Fibroblast of lung (primary cell): ENCODE measurements around the gene BABAM2. TPM values are rescaled to one million over a fixed set of nuclear protein-coding genes. Genes with fewer than 3 reads are reported as not detected.
"Not testable (repeated sequence)": the region's sequence is repeated elsewhere in the genome, so short reads cannot be mapped to it uniquely, and the experiment has no call there.

Source experiments
- DNase-seq, 2 donors: peaks; one replicate each; pipeline versions ENCODE4 v3.0.0 to v3.0.0-alpha.2; 2010; ENCODE audit warnings: low read depth in 2 of 2
- H2AFZ ChIP-seq: 2 replicates; pipeline ENCODE4 v1.5.1; 2012; ENCODE audit warnings: low read length, control low read depth, inconsistent platforms
- H3K27ac ChIP-seq: 2 replicates; pipeline ENCODE4 v1.5.1; 2011; ENCODE audit warnings: low read length, control low read depth; ENCODE audit not compliant: insufficient read depth
- H3K27me3 ChIP-seq: 2 replicates; pipeline ENCODE4 v1.5.1; 2011; ENCODE audit warnings: mild to moderate bottlenecking, low read length; ENCODE audit not compliant: control insufficient read depth, insufficient read depth
- H3K36me3 ChIP-seq: 2 replicates; pipeline ENCODE4 v1.5.1; 2011; ENCODE audit warnings: low read length; ENCODE audit not compliant: control insufficient read depth, insufficient read depth
- H3K4me1 ChIP-seq: 2 replicates; pipeline ENCODE4 v1.5.1; 2011; ENCODE audit warnings: low read length; ENCODE audit not compliant: control insufficient read depth, insufficient read depth; ENCODE audit errors: extremely low read depth
- H3K4me2 ChIP-seq: 2 replicates; pipeline ENCODE4 v1.5.1; 2011; ENCODE audit warnings: low read length, control low read depth; ENCODE audit not compliant: insufficient read depth; ENCODE audit errors: extremely low read depth
- H3K4me3 ChIP-seq, 4 experiments: fragments of 200-600 bp in 1 of 4; sonication (generic) in 1 of 4; replicated peaks in 1 of 4; 2 replicates each; pipeline ENCODE4 v1.5.1; 2011 to 2016; ENCODE audit warnings: low read length in 4 of 4, low read depth in 3 of 4, mild to moderate bottlenecking in 3 of 4, control low read depth in 2 of 4, inconsistent platforms in 1 of 4, mixed read lengths in 1 of 4; ENCODE audit not compliant: insufficient read depth in 1 of 4; ENCODE audit errors: control extremely low read depth in 1 of 4
- H3K79me2 ChIP-seq: 2 replicates; pipeline ENCODE4 v1.5.1; 2012; ENCODE audit warnings: mild to moderate bottlenecking, low read length, inconsistent platforms; ENCODE audit not compliant: control insufficient read depth, insufficient read depth
- H3K9ac ChIP-seq: 2 replicates; pipeline ENCODE4 v1.5.1; 2011; ENCODE audit warnings: mild to moderate bottlenecking, low read length, control low read depth; ENCODE audit not compliant: insufficient read depth
- H3K9me3 ChIP-seq: 2 replicates; pipeline ENCODE4 v1.5.1; 2012; ENCODE audit warnings: low read depth, low read length; ENCODE audit not compliant: control insufficient read depth, insufficient read depth
- H4K20me1 ChIP-seq: 2 replicates; pipeline ENCODE4 v1.5.1; 2011; ENCODE audit warnings: low read length; ENCODE audit not compliant: control insufficient read depth, insufficient read depth; ENCODE audit errors: extremely low read depth
- EZH2 ChIP-seq: IDR thresholded peaks from 2 replicates; pipeline ENCODE4 v1.5.1; 2012; ENCODE audit warnings: low read length, control low read depth, mild to moderate bottlenecking; ENCODE audit errors: missing control alignments
- polyA plus RNA-seq, 2 donors: library from polyadenylated mRNA; depleted of rRNA in 1 of 2; stranded (reverse) in 1 of 2; unstranded in 1 of 2; fragments of >200 nt; gene quantifications; 2 replicates each; pipeline ENCODE4 v1.2.1, GENCODE V29; 2011 to 2012; ENCODE audit warnings: missing spikeins in 1 of 2
- total RNA-seq: library from RNA; depleted of rRNA; stranded (reverse); fragments of >200 nt; gene quantifications from 2 replicates; pipeline ENCODE4 v1.2.1, GENCODE V29; 2014
- TF ChIP-seq, protein P1 (sequence below), 2 donors: IDR thresholded peaks in 1 of 2; conservative IDR thresholded peaks in 1 of 2; 1 replicate in 1 of 2; 2 replicates in 1 of 2; pipeline ENCODE4 v1.5.1; 2011 to 2012; ENCODE audit warnings: low read length in 2 of 2, control low read depth in 1 of 2, inconsistent platforms in 1 of 2, low read depth in 1 of 2, mild to moderate bottlenecking in 1 of 2

The BABAM2 gene
- total and polyA plus RNA-seq, 2 donors (not counting 1 experiment from before 2014, with no cell fraction given): 25.6 to 33.4 TPM

GRCh38 chr2:27967076-27967475 lies 76.5 kb downstream of the BABAM2 start:
- Histone ChIP-seq H2AFZ (no peak overlapping the region), H4K20me1 (no peaks in the 10 kb centered on the region), H3K79me2 (peaks cover 1% of the 10 kb centered on the region), H3K4me3 (no peak overlapping the region), H3K4me2 (no peak overlapping the region), H3K9ac (no peak overlapping the region), H3K27ac (no peak overlapping the region), H3K27me3 (no peaks in the 10 kb centered on the region), H3K9me3 (no peaks in the 10 kb centered on the region), H3K4me1 (peaks cover 5% of the 10 kb centered on the region), H3K36me3 (no peaks in the 10 kb centered on the region)
- no peak for DNase-seq
- TF ChIP-seq EZH2: no peak
- TF ChIP-seq, protein P1, sequence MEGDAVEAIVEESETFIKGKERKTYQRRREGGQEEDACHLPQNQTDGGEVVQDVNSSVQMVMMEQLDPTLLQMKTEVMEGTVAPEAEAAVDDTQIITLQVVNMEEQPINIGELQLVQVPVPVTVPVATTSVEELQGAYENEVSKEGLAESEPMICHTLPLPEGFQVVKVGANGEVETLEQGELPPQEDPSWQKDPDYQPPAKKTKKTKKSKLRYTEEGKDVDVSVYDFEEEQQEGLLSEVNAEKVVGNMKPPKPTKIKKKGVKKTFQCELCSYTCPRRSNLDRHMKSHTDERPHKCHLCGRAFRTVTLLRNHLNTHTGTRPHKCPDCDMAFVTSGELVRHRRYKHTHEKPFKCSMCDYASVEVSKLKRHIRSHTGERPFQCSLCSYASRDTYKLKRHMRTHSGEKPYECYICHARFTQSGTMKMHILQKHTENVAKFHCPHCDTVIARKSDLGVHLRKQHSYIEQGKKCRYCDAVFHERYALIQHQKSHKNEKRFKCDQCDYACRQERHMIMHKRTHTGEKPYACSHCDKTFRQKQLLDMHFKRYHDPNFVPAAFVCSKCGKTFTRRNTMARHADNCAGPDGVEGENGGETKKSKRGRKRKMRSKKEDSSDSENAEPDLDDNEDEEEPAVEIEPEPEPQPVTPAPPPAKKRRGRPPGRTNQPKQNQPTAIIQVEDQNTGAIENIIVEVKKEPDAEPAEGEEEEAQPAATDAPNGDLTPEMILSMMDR (conservative IDR thresholded peaks at IDR 0.05 in 1 of 2, IDR thresholded peaks at IDR 0.05 in 1 of 2; ENCODE audit: low read depth in 1 of 2, low read length in 2 of 2): no peak

- H3K9ac ChIP-seq, H3K4me1 ChIP-seq, H2AFZ ChIP-seq, H3K36me3 ChIP-seq, H3K27ac ChIP-seq, DNase-seq, H3K27me3 ChIP-seq, H3K4me2 ChIP-seq, H3K9me3 ChIP-seq, H4K20me1 ChIP-seq, H3K79me2 ChIP-seq, H3K4me3 ChIP-seq: not testable (repeated sequence)
These were observed 77.5 kb downstream of the BABAM2 start for GRCh38 chr2:27968045-27968444.

GRCh38 chr2:27968957-27969356 lies 78.4 kb downstream of the BABAM2 start:
- not testable (repeated sequence) for H4K20me1 ChIP-seq, H3K9me3 ChIP-seq, H3K27ac ChIP-seq, DNase-seq, H2AFZ ChIP-seq, H3K4me2 ChIP-seq, H3K27me3 ChIP-seq, H3K4me3 ChIP-seq, H3K79me2 ChIP-seq, H3K36me3 ChIP-seq, H3K9ac ChIP-seq, H3K4me1 ChIP-seq

DNA sequence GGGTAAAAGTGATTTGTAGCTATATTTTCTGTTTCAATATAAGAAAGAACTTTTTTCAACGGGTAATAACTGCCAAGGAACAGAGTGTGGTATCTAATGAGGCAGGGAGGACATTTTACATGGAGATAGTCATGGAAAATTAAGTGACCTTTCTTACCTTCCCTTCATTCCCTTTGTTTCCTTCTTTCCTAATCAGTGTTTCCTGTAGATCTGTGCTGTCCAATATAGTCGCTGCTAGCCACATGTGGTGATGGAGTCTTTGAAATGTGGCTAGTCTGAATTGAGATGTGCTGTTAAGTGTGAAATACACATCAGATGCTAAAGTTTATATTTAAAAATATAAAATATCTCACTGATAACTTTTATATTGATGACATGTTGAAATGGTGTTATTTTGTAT lies 81.8 kb downstream of the BABAM2 start:
- Histone ChIP-seq H3K4me1 (peaks cover 5% of the 10 kb centered on the region), H3K79me2 (no peaks in the 10 kb centered on the region), H3K27me3 (no peaks in the 10 kb centered on the region), H3K4me3 (no peak overlapping the region), H3K36me3 (no peaks in the 10 kb centered on the region), H2AFZ (no peak overlapping the region), H3K27ac (no peak overlapping the region), H3K9me3 (no peaks in the 10 kb centered on the region), H3K4me2 (no peak overlapping the region), H3K9ac (no peak overlapping the region), H4K20me1 (no peaks in the 10 kb centered on the region)
- no peak for TF ChIP-seq EZH2
- TF ChIP-seq, protein P1 (conservative IDR thresholded peaks at IDR 0.05 in 1 of 2, IDR thresholded peaks at IDR 0.05 in 1 of 2; ENCODE audit: low read depth in 1 of 2, low read length in 2 of 2): no peak
- DNase-seq: no peak
